NOMO-1 (cell line): ENCODE results near the gene SWAP70.

Experiments used
- DNase-seq, 2 experiments: peaks; one replicate each; lab custom pipeline; 2025; ENCODE audit not compliant: unreplicated experiment in 2 of 2; lab: John Stamatoyannopoulos, UW

The SWAP70 gene

DNA sequence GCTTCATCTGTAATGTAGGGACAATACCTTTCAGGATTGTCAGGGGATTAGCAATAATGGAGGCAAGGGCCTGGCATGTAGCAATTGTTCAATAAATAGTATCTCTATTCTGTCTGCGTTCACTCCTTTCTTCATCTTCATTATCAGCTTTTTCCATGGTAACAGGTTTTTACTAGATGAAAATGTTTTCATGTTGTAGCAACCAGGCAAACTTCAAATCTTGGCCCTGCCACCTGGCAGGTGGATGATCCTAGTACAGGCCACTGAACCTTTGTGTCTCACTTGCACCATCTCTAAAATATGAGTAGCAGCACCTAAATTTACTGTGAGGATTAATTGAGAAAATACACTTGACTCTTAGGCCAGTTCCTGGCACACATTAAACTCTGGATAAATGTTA, 83.4 kb downstream of the SWAP70 start:
- DNase-seq, result no peak

GRCh38 chr11:9747828-9748227, 84.0 kb downstream of the SWAP70 start:
- no peak for DNase-seq

DNA sequence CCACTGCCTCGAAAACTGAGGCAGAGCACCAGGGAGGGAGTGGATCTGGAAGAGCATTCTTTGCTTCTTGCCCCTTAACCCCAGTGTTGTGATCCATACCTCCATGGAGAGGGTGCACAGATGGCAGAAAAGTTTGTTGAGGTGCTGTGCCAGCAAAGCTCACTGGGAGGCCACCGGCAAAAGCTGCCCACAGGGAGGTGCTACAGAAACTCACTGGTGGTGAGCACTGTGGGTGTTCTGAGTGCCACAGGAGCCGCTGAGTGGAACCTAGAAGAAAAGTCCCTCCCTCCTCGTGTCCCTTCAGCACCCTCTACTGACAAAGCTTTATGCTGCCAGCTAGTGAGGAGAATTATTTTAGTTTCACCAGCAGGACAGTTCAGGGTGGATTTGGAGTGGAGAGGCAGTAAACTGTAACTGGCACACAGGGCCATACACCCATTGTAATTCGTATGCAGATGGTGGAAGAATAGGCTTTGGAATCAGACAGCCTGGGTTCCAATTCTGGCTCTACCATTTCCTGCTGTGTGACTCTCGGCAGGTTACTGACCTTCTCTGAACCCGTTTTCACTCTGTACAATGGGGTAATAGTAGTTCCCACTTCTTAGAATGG, 84.6 kb downstream of the SWAP70 start:
- peak; percentile 63 to 79 for DNase-seq

DNA sequence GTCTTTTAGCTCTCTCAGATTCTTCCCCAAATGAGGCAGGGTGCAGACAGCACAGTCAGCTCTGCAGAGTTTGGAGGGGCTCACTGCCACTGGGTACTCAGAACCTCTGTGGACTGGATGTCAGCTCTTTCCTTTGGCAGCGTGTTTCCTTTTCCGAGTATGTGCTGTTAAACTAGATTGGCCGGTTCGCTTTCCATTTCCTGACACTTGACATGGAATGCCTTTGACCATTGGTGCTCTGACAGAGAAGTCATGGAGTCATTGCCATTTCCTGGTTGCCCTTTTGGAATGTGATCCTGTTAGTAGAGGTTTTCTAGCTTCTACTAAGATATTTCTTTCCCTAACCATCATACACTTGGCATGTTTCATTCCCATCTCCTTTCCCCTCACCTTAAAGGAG, 86.7 kb downstream of the SWAP70 start:
- no peak for DNase-seq

GRCh38 chr11:9752091-9752490, 88.2 kb downstream of the SWAP70 start:
- no peak for DNase-seq

- DNase-seq, result peak; percentile 46 to 85
Observed at GRCh38 chr11:9753021-9753420, 89.1 kb downstream of the SWAP70 start.

- DNase-seq, result peak in 1 of 2 experiments; percentile 16
Observed at GRCh38 chr11:9754010-9754471, 90.2 kb downstream of the SWAP70 start.

DNA sequence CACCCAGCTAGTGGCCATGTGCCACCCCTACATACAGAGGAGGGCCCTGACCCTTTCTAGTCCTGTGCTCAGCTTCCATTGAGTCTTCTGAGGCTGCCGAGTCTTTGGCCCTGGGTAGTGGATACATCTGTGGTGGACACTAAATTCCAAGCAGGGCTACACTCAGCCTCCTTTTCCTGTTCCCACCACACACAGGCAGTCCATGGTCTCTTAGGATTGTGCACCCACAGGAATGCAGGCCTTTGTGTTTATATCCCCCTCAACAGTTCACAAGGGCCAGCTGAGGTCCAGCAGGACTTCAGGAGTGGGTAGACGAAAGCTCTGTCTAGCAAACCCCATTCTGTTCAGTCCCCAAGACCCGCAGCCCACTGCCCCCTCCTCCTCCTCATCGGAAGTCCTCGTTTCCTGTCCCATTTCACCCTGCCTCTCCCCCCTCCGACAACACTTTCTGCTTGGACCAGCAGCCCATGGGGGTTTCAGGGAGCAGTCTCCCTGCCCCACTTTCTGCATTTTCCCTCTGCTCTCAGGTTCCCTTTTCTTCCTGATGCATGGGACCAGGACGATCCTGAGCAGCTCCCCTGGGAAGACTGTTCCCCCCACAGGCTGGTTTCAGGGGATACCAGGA, 91.8 kb downstream of the SWAP70 start:
- DNase-seq, result no peak

- no peak for DNase-seq
Observed at GRCh38 chr11:9756461-9756860, 92.6 kb downstream of the SWAP70 start.

DNA sequence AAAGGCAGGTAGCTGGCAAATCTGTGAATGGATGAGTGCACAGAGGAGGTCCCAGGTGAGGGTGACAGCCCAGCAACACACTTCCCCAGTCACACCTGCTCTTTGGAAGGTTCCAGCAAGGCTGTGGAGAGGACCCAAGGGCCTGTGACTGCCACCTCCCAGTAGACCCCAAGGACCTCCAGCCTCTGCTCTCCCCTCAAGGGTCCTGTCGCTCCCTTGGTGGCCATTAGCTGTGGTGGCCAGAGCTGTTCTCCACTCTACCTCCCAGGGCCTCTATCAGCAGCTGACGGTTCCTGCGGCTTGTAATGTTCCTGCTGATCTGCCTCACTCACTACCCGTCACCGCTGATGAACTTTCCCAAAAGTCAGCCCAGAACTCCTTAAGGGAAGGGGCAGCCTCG, 93.0 kb downstream of the SWAP70 start:
- no peak for DNase-seq

- DNase-seq, result peak; percentile 78 to 89
Observed at GRCh38 chr11:9757809-9758636, 94.1 kb downstream of the SWAP70 start.

DNA sequence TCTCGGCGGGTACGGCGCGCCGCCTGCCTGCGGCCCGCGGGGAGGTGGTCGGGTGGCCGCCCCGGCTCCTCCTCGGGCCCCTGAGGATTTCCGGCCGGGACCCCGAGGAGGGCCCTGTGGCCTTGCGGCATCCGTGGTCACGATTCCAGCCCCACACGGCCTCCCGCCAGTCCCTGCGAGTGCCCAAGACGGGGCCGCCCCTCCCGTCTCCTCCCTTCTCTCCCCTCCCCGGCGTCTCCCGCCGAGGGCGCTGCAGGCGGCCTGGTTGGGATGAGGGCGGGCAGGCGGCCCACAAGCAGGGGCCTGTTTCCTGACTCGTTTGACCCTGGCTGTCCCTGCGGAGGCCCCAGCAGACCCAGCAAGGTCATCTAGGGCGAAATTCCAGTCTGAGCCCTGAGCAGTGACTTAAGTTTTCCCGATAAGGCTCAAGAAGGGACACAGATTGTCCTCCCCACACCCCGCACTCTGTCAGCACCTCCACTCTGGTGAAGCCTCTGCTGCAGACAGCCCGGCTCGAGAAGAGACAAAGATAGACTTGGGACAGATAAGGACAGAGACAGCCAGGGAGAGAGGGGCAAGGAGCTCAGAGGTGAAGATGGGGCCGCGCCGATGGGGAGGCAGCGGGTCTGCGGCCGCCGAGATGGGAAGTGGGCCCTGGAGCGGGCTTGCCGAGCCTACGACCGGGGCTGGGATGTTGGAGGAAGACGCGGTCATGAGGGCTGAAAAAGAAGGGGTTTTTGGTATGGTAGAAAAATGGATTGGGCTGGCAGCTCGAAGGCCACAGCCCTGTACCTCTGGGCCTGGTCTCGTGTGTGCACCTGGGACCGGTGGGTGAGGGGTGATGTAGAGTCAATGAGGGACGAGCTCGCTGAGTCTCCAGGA, 95.0 kb downstream of the SWAP70 start:
- peak; percentile 36 to 60 for DNase-seq

DNA sequence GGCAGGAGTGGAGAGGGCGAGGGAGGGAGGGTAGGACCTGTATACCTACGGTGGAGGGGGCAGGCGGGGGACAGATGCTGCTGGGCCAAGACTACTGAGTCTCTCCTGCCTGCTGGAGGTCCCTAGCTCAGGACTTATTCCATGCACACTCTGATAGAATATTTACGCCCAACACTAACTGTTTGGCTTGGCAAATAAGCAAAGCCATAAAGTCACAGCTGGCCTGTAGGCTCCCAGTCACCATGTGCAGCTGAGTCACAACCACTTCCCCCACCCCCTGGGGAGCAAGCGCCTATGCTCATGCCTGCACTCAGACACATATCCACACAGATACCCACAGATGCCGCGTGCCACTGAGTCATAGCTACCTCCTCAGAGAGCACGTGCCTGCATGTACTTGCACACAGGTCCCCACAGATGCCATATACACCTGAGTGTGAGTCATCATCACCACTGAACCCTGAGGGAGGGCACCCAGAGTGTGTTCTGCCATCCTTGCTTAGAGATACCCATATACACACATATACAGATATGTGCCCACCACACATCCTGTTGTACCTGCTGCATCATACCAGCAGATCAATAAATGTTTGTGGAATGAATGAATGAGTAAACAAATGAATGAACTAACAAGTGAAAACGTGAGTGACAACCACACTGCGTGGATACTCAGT, 95.8 kb downstream of the SWAP70 start:
- peak; percentile 71 to 79 for DNase-seq

- no peak for DNase-seq
Observed at GRCh38 chr11:9760193-9760575, 96.3 kb downstream of the SWAP70 start.

DNA sequence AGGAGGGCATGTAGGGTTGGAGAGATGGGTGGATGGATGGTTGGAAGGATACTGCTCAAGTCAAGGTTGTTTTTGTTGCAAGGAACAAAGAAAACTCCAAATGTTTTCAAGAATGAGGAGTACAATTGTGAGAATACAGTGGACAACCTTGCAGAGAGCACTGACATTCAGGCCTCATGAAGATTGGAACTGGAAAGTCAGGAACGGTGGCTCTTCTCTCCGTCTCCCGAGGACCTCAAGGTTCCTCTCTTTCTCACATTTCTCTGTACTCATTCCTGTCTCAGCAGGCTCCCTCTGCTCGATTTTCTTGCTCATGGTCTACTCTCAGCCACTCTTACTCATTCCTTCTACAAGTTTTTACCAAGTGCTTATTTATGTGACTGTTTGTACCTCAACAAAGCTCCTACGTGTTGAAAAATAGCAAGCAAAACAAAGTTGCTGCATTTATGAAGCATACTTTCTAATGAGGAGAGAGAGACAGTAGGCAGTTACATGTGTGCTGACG, 97.6 kb downstream of the SWAP70 start:
- no peak for DNase-seq

GRCh38 chr11:9762531-9762930, 98.7 kb downstream of the SWAP70 start:
- DNase-seq, result no peak

DNA sequence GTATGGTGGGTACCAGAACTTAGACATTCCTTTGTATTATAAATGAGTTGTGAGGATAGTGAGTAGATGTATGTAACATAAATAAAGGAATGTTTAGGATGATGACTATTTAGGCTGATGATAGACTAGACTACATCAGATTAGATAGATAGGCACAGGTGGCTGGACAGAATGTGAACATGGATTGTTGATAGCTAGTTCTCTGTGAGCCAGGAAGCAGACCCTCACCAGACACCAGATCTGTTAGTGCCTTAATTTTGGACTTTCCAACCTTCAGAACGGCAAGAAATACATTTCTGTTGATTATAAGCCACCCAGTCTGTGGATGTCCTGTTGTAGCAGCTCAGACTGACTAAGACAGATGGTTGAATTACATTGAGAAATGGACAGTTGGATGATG, 99.4 kb downstream of the SWAP70 start:
- DNase-seq, result no peak

DNA sequence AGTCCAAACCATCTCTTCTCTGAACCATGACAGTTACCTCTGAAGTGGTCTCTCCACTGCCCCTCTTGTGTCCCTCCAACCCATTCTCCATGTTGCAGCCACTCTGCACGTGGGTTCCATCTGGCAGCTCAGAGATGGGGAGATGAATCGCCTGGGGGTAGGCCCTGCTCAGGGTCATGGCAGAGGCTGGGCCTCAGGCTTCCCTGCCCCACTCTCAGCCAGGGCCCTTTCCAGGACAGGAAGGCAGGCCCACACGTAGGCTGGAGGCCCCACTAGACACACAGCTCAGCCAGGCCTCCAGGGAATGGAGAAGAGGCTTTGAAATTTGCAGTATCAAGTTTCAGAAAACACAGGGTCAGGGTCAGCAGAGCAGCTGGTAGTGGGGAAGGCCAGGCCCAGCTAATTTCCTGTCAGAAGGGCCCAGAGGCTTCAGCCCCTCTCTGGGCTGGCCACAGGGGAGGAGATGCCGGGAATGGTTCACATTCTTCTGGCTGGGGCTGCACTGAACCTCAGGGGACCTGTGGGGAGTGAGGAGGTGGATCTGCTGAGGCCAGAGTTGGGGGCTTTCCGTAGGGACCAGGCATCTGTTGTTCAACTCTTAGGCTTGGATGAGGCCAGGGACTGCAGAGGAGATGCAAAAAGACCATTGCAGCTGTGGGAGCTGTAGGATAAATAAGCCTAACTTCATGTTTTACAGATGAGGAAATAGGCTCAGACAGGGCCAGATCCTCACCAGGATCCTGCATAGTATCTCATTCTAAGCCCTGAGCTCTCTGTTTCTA, 101.6 kb downstream of the SWAP70 start:
- no peak for DNase-seq

GRCh38 chr11:9769621-9770020, 105.7 kb downstream of the SWAP70 start:
- DNase-seq, result no peak
